Right lobe of liver (tissue), 6 donors: ENCODE data around the gene USP7. TPM values are rescaled to one million over a fixed set of nuclear protein-coding genes. Genes with fewer than 3 reads are reported as not detected.
"Not testable (repeated sequence)": the region's sequence is repeated elsewhere in the genome, so short reads cannot be mapped to it uniquely, and the experiment has no call there.

Source experiments
- ATAC-seq, 4 donors: fragments of 200-7000 bp; cut with Tn5 transposase; one replicate each; pipeline ENCODE4 v1.9.1; 2020; ENCODE audit warnings: mild to moderate bottlenecking in 4 of 4, moderate library complexity in 4 of 4
- DNase-seq, 3 donors: peaks; one replicate each; pipeline ENCODE4 v3.0.0-alpha.2; 2020
- H3K27ac ChIP-seq, 3 donors: fragments of 200-600 bp; one replicate each; pipeline ENCODE4 v1.8.0; 2022
- H3K27me3 ChIP-seq, 2 donors: fragments of 200-600 bp; one replicate each; pipeline ENCODE4 v1.8.0; 2022
- H3K36me3 ChIP-seq, 4 donors: fragments of 200-600 bp; sonication (generic) in 1 of 4; one replicate each; pipeline versions ENCODE4 v1.5.1 to v1.8.0; 2017 to 2022; ENCODE audit warnings: control low read depth in 1 of 4
- H3K4me1 ChIP-seq, 4 donors: fragments of 200-600 bp; sonication (generic) in 1 of 4; one replicate each; pipeline versions ENCODE4 v1.5.1 to v1.8.0; 2017 to 2022; ENCODE audit warnings: control low read depth in 1 of 4
- H3K4me3 ChIP-seq, 3 donors: fragments of 200-600 bp; one replicate each; pipeline ENCODE4 v1.8.0; 2022
- H3K9me3 ChIP-seq, 4 donors: fragments of 200-600 bp; sonication (generic) in 1 of 4; one replicate each; pipeline versions ENCODE4 v1.5.1 to v1.8.0; 2017 to 2022; ENCODE audit warnings: control low read depth in 1 of 4
- CTCF ChIP-seq, 4 donors: fragments of 200-600 bp in 3 of 4; fragments of 450-650 bp in 1 of 4; IDR thresholded peaks; one replicate each; pipeline versions ENCODE4 v1.5.1 to v1.8.0; 2016 to 2022; ENCODE audit warnings: antibody characterized with exemption in 4 of 4, mild to moderate bottlenecking in 2 of 4
- POLR2A ChIP-seq: fragments of 450-650 bp; IDR thresholded peaks from one replicate; pipeline ENCODE4 v1.6.1; 2017; ENCODE audit warnings: antibody characterized with exemption, mild to moderate bottlenecking
- WGBS: methylation state at CpG from one replicate; pipeline ENCODE4 v1.1.6; 2018; ENCODE audit warnings: low coverage, low lambda C conversion rate; ENCODE audit not compliant: insufficient coverage; ENCODE audit errors: missing lambda C conversion rate; 5-methylcytosine and 5-hydroxymethylcytosine counted together
- intact Hi-C, 2 donors: fragments of 100-400 bp; cut with DNase I; formaldehyde crosslinking; loops; one replicate each; pipeline versions ENCODE4 v1.11.2 to v1.14.1; 2022
- total RNA-seq, 6 experiments: library from RNA; depleted of rRNA in 2 of 6; stranded (reverse); fragments of >200 nt in 2 of 6; fragmentation: NEBNext Ultra II Directional in 3 of 6; extraction: Animal tissue kit (Norgen Biotek cat#: 25700) in 3 of 6; gene quantifications; one replicate each; pipeline versions ENCODE4 v1.1.0 to v1.2.4, GENCODE V29; 2016 to 2023
- donor health status: DM: no; HTN: yes; CAD: no.
- donor health status: DM: no; HTN: no; CAD: no.
- donor health status: DM: no; HTN: no; CAD: no.
- donor health status: DM: no; HTN: yes; CAD: no.
- donor health status: DM: no; HTN: yes; CAD: no.

USP7 gene
- total RNA-seq, 6 experiments from 2014 or later: 46.8 to 55.8 (median 49.1) TPM

GRCh38 chr16:8972843-8973586, 9.3 kb upstream of the USP7 start:
- TF ChIP-seq POLR2A (no peak), CTCF (IDR thresholded peaks at IDR 0.05) (no peak)
- ATAC-seq (no peak), DNase-seq (no peak)
- intact Hi-C loops: no loop called here
- 81% methylated on average over 6 of the region's 7 CpGs for WGBS
- Histone ChIP-seq H3K4me1 (no peaks in the 10 kb centered on the region), H3K27ac (no peak overlapping the region), H3K4me3 (no peak overlapping the region), H3K27me3 (no peaks in the 10 kb centered on the region), H3K9me3 (no peaks in the 10 kb centered on the region), H3K36me3 (no peaks in the 10 kb centered on the region)

GRCh38 chr16:8971416-8971815, 7.7 kb upstream of the USP7 start:
- WGBS: 92% methylated on average over 1 of the region's 1 CpG
- H3K9me3 ChIP-seq: no peaks in the 10 kb centered on the region
- TF ChIP-seq CTCF (IDR thresholded peaks at IDR 0.05): no peak
- TF ChIP-seq POLR2A: no peak
- intact Hi-C loops: no loop called here
- DNase-seq (no peak), ATAC-seq (no peak)
- H3K27me3 ChIP-seq: no peaks in the 10 kb centered on the region
- no peak overlapping the region for H3K27ac ChIP-seq
- no peaks in the 10 kb centered on the region for H3K36me3 ChIP-seq
- H3K4me3 ChIP-seq: no peak overlapping the region
- H3K4me1 ChIP-seq: no peaks in the 10 kb centered on the region

- intact Hi-C loops, ATAC-seq, H3K27ac ChIP-seq, H3K4me1 ChIP-seq, H3K9me3 ChIP-seq, H3K36me3 ChIP-seq, DNase-seq, H3K4me3 ChIP-seq, H3K27me3 ChIP-seq: not testable (repeated sequence)
- WGBS: 84% methylated on average over 10 of the region's 10 CpGs
Measured at GRCh38 chr16:8969202-8969897, 5.6 kb upstream of the USP7 start.

GRCh38 chr16:8968054-8968453, 4.3 kb upstream of the USP7 start:
- intact Hi-C loops, H3K27ac ChIP-seq, H3K4me1 ChIP-seq, H3K27me3 ChIP-seq, H3K36me3 ChIP-seq, ATAC-seq, H3K4me3 ChIP-seq, H3K9me3 ChIP-seq, DNase-seq: not testable (repeated sequence)
- WGBS: 90% methylated on average over 4 of the region's 9 CpGs

- DNase-seq (no peak), ATAC-seq (peak in 2 of 4 donors; percentile 7)
- intact Hi-C loops: no loop called here
- TF ChIP-seq CTCF (IDR thresholded peaks at IDR 0.05) (no peak), POLR2A (no peak)
- Histone ChIP-seq H3K4me3 (no peak overlapping the region), H3K36me3 (no peaks in the 10 kb centered on the region), H3K4me1 (peaks cover 0 to 2% (median under 1%) of the 10 kb centered on the region in 4 donors), H3K27ac (no peak overlapping the region), H3K9me3 (no peaks in the 10 kb centered on the region), H3K27me3 (no peaks in the 10 kb centered on the region)
- WGBS: 69% methylated on average over 8 of the region's 8 CpGs
Measured at GRCh38 chr16:8967132-8967821, 3.6 kb upstream of the USP7 start.
